HepG2 (cell line): Measurements from ENCODE around the gene FOXN3. TPM values are rescaled to one million over a fixed set of nuclear protein-coding genes. Genes with fewer than 3 reads are reported as not detected.

Experiments
- CHD4 ChIP-seq: fragments of 200-600 bp; sonication (generic); IDR thresholded peaks from 2 replicates; pipeline ENCODE4 v1.7.0; 2017; ENCODE audit warnings: mild to moderate bottlenecking, low read length, borderline replicate concordance
- ETV6 ChIP-seq: sonication (generic); formaldehyde crosslinking; conservative IDR thresholded peaks from 2 replicates; pipeline ENCODE4 v1.4.0; 2020; ENCODE audit warnings: missing genetic modification reagents
- GABPB1 ChIP-seq: IDR thresholded peaks from 2 replicates; pipeline ENCODE4 v1.6.1; 2016; ENCODE audit warnings: mild to moderate bottlenecking, missing genetic modification reagents, moderate library complexity, missing compliant biosample characterization
- HNRNPK ChIP-seq: fragments of 200-400 bp; formaldehyde crosslinking; IDR thresholded peaks from 2 replicates; pipeline ENCODE4 v1.6.1; 2018; ENCODE audit warnings: low read length, low read depth, moderate library complexity, mild to moderate bottlenecking; ENCODE audit not compliant: poor library complexity, severe bottlenecking
- KLF13 ChIP-seq: sonication (generic); formaldehyde crosslinking; IDR thresholded peaks from 2 replicates; pipeline ENCODE4 v1.4.0; 2020; ENCODE audit warnings: mild to moderate bottlenecking, missing genetic modification reagents
- KLF15 ChIP-seq: sonication (generic); formaldehyde crosslinking; IDR thresholded peaks from 2 replicates; pipeline ENCODE4 v1.8.1; 2023; ENCODE audit warnings: borderline replicate concordance, mild to moderate bottlenecking, inconsistent platforms, missing genetic modification reagents, mixed read lengths
- KMT2A ChIP-seq: sonication (generic); formaldehyde crosslinking; IDR thresholded peaks from 2 replicates; pipeline ENCODE4 v1.4.0; 2020; ENCODE audit warnings: missing genetic modification reagents
- MIER2 ChIP-seq: IDR thresholded peaks from 2 replicates; pipeline ENCODE4 v1.6.1; 2016; ENCODE audit warnings: missing biosample characterization, missing genetic modification reagents
- NFE2L1 ChIP-seq: sonication (generic); formaldehyde crosslinking; IDR thresholded peaks from 2 replicates; pipeline ENCODE4 v1.4.0; 2020; ENCODE audit warnings: missing genetic modification reagents, mild to moderate bottlenecking, borderline replicate concordance
- NR2C2 ChIP-seq: sonication (generic); formaldehyde crosslinking; IDR thresholded peaks from 2 replicates; pipeline ENCODE4 v1.4.0; 2020; ENCODE audit warnings: missing genetic modification reagents, mild to moderate bottlenecking, moderate library complexity, borderline replicate concordance
- NR2F1 ChIP-seq, 2 experiments: fragments of 450-650 bp in 1 of 2; formaldehyde crosslinking in 1 of 2; IDR thresholded peaks; 2 replicates each; pipeline versions ENCODE4 v1.5.0 to v1.6.1; 2016 to 2020; ENCODE audit warnings: mild to moderate bottlenecking in 1 of 2, missing compliant biosample characterization in 1 of 2, missing genetic modification reagents in 1 of 2, moderate library complexity in 1 of 2
- PATZ1 ChIP-seq: sonication (generic); formaldehyde crosslinking; IDR thresholded peaks from 2 replicates; pipeline ENCODE4 v1.4.0; 2020; ENCODE audit warnings: missing genetic modification reagents
- PHF8 ChIP-seq: sonication (generic); formaldehyde crosslinking; IDR thresholded peaks from 2 replicates; pipeline ENCODE4 v1.5.0; 2020; ENCODE audit warnings: missing genetic modification reagents
- PITX1 ChIP-seq: sonication (generic); formaldehyde crosslinking; IDR thresholded peaks from 2 replicates; pipeline ENCODE4 v1.5.1; 2020; ENCODE audit warnings: mild to moderate bottlenecking, missing genetic modification reagents
- RCOR2 ChIP-seq: IDR thresholded peaks from 2 replicates; pipeline ENCODE4 v1.6.1; 2016; ENCODE audit warnings: missing biosample characterization, missing genetic modification reagents
- SKI ChIP-seq: fragments of 450-650 bp; IDR thresholded peaks from one replicate; pipeline ENCODE4 v1.6.1; 2018; ENCODE audit warnings: mild to moderate bottlenecking; ENCODE audit not compliant: partially characterized antibody
- SRF ChIP-seq: IDR thresholded peaks from 2 replicates; pipeline ENCODE4 v1.6.1; 2011; ENCODE audit warnings: mild to moderate bottlenecking, low read depth, low read length, moderate library complexity
- SYNCRIP ChIP-seq: fragments of 200-400 bp; formaldehyde crosslinking; IDR thresholded peaks from 2 replicates; pipeline ENCODE4 v1.6.1; 2018; ENCODE audit warnings: mild to moderate bottlenecking, low read depth, low read length; ENCODE audit not compliant: insufficient read depth
- ZBTB14 ChIP-seq: sonication (generic); formaldehyde crosslinking; IDR thresholded peaks from 2 replicates; pipeline ENCODE4 v1.4.0; 2020; ENCODE audit warnings: missing genetic modification reagents
- ZBTB7B ChIP-seq: sonication (generic); formaldehyde crosslinking; IDR thresholded peaks from 2 replicates; pipeline ENCODE4 v1.4.0; 2020; ENCODE audit warnings: missing genetic modification reagents
- ZNF256 ChIP-seq: sonication (generic); formaldehyde crosslinking; conservative IDR thresholded peaks from 2 replicates; pipeline ENCODE4 v1.4.0; 2020; ENCODE audit warnings: missing genetic modification reagents
- ZNF543 ChIP-seq: sonication (generic); formaldehyde crosslinking; IDR thresholded peaks from 2 replicates; pipeline ENCODE4 v1.4.0; 2020; ENCODE audit warnings: mild to moderate bottlenecking, missing genetic modification reagents
- ZSCAN22 ChIP-seq: sonication (generic); formaldehyde crosslinking; IDR thresholded peaks from 2 replicates; pipeline ENCODE4 v1.4.0; 2020; ENCODE audit warnings: mild to moderate bottlenecking, missing genetic modification reagents
- polyA plus RNA-seq, 8 experiments: library from polyadenylated mRNA; depleted of rRNA in 3 of 8; stranded (reverse) in 7 of 8; unstranded in 1 of 8; fragments of >200 nt; fragmentation: Illumina TruSeq in 4 of 8; extraction: Trizol in 4 of 8; gene quantifications; 2 replicates each; pipeline versions ENCODE4 v1.2.1 to v1.2.3, GENCODE V29; 2011 to 2016; ENCODE audit warnings: low read depth in 4 of 8, missing spikeins in 1 of 8, mixed read lengths in 1 of 8; ENCODE audit not compliant: insufficient read depth in 1 of 8
- total RNA-seq, 5 experiments: library from RNA; depleted of rRNA; stranded (reverse); fragments of >200 nt; fragmentation: Illumina TruSeq; extraction: Trizol; gene quantifications; 2 replicates each; pipeline ENCODE4 v1.2.3, GENCODE V29; 2016; ENCODE audit warnings: low read depth in 1 of 5
- TF ChIP-seq, protein P1 (sequence below): sonication (generic); formaldehyde crosslinking; IDR thresholded peaks from 2 replicates; pipeline ENCODE4 v1.8.1; 2022; ENCODE audit warnings: low read depth, mild to moderate bottlenecking, missing genetic modification reagents

FOXN3 gene
- total and polyA plus RNA-seq, 2 of the 13 experiments (the other 11 are each of a cell fraction or from before 2014, with no cell fraction given): 32.4 to 70.2 TPM

DNA sequence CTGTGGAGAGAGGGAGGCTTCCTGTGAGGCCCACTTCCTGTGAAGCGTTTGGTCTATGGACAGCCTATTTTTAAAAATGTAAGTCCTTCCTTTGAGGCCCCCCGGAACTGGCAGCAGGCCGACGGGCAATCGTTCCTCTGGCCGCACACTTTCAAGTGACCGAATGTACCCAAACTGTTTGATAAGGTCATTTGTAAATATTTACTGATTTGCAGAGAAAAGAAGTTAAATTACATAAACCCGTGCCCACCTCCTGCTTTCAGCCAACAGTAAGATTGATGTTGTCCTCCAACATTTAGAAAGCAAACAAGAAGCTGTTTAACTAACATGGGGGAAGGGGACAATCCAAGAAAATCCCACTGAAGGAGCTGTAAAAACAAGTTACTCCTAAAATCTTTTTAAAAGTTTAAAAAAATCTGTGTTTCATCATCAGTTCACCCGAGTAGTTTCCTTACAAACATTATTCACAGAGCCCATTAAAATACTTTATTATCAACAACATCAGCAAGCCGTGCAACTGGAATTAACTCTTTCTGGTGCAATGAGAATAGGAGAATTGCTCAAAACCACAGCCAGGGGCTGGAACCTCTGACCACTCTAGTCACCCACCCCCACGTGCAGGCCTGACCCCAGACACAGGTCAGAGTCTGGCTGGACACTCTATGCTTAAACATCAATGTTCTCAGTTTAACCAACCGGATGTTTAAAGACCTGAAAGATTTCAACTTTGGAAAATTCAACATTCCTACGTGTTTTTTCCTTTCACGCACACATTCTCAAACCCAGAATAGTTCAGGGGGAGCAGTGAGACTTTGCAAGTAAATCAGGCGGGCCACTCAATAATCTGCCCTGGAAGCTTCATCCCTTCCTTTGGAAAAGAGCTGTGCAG lies 65.3 kb downstream of the FOXN3 start (continued):
- peak; percentile 45; the same call in 1 of the 2 replicates for TF ChIP-seq ZNF543 (CRISPR knock-in tag)
- peak; percentile 68 for TF ChIP-seq GABPB1
- peak; percentile 92 for TF ChIP-seq PITX1 (CRISPR knock-in tag)
- TF ChIP-seq NR2C2 (CRISPR knock-in tag): peak; percentile 74
- peak; percentile 28; the same call in 1 of the 2 replicates for TF ChIP-seq ETV6 (CRISPR knock-in tag)
- TF ChIP-seq SKI: peak; percentile 91
- peak; percentile 73; the same call in 1 of the 2 replicates for TF ChIP-seq MIER2
- TF ChIP-seq ZSCAN22 (CRISPR knock-in tag): no peak
- TF ChIP-seq NFE2L1 (CRISPR knock-in tag): no peak
- no peak for TF ChIP-seq KLF13 (CRISPR knock-in tag)
- peak; percentile 38 for TF ChIP-seq PHF8
- TF ChIP-seq, protein P1, sequence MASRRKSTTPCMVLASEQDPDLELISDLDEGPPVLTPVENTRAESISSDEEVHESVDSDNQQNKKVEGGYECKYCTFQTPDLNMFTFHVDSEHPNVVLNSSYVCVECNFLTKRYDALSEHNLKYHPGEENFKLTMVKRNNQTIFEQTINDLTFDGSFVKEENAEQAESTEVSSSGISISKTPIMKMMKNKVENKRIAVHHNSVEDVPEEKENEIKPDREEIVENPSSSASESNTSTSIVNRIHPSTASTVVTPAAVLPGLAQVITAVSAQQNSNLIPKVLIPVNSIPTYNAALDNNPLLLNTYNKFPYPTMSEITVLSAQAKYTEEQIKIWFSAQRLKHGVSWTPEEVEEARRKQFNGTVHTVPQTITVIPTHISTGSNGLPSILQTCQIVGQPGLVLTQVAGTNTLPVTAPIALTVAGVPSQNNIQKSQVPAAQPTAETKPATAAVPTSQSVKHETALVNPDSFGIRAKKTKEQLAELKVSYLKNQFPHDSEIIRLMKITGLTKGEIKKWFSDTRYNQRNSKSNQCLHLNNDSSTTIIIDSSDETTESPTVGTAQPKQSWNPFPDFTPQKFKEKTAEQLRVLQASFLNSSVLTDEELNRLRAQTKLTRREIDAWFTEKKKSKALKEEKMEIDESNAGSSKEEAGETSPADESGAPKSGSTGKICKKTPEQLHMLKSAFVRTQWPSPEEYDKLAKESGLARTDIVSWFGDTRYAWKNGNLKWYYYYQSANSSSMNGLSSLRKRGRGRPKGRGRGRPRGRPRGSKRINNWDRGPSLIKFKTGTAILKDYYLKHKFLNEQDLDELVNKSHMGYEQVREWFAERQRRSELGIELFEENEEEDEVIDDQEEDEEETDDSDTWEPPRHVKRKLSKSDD (CRISPR knock-in tag): no peak
- peak; percentile 73 for TF ChIP-seq PATZ1 (CRISPR knock-in tag)
- TF ChIP-seq HNRNPK: no peak
- peak; percentile 98 for TF ChIP-seq CHD4
- no peak for TF ChIP-seq ZNF256
- TF ChIP-seq KMT2A (CRISPR knock-in tag): peak; percentile 0; the same call in 1 of the 2 replicates
- peak; percentile 90; the same call in 1 of the 2 replicates for TF ChIP-seq KLF15
- peak; percentile 87 for TF ChIP-seq ZBTB7B (CRISPR knock-in tag)
- TF ChIP-seq SRF: 0 out of 2 replicates have a peak, but pooled peaks have one; percentile 4
- TF ChIP-seq ZBTB14 (CRISPR knock-in tag): no peak
- peak; percentile 63 for TF ChIP-seq RCOR2 (CRISPR knock-in tag)
- TF ChIP-seq SYNCRIP: no peak
- TF ChIP-seq NR2F1 (CRISPR knock-in tag; IDR thresholded peaks at IDR 0.05): peak; percentile 82 to 87
